Vagina (tissue), 2 donors: ENCODE measurements around the gene GPX7. TPM values are rescaled to one million over a fixed set of nuclear protein-coding genes. Genes with fewer than 3 reads are reported as not detected.

Source experiments
- DNase-seq, 2 donors: peaks; one replicate each; pipeline ENCODE4 v3.0.0-alpha.2; 2017; ENCODE audit errors: extremely low spot score in 2 of 2
- H3K27ac ChIP-seq: fragments of 200-600 bp; sonication (generic); one replicate; pipeline ENCODE4 v1.5.1; 2019
- H3K27me3 ChIP-seq: fragments of 200-600 bp; sonication (generic); one replicate; pipeline ENCODE4 v1.5.1; 2019
- H3K36me3 ChIP-seq, 2 donors: fragments of 200-600 bp; sonication (generic); one replicate each; pipeline ENCODE4 v1.5.1; 2017 to 2019
- H3K4me1 ChIP-seq: fragments of 200-600 bp; sonication (generic); one replicate; pipeline ENCODE4 v1.5.1; 2019
- H3K4me3 ChIP-seq, 2 donors: fragments of 200-600 bp; sonication (generic); 1 replicate in 1 of 2; 2 replicates in 1 of 2; pipeline ENCODE4 v1.5.1; 2016 to 2019
- H3K9me3 ChIP-seq: fragments of 200-600 bp; sonication (generic); one replicate; pipeline ENCODE4 v1.5.1; 2019
- POLR2A ChIP-seq, 2 donors: fragments of 450-650 bp; IDR thresholded peaks; one replicate each; pipeline ENCODE4 v1.6.1; 2017; ENCODE audit warnings: antibody characterized with exemption in 2 of 2, mild to moderate bottlenecking in 2 of 2, moderate library complexity in 2 of 2
- POLR2AphosphoS5 ChIP-seq, 2 donors: sonication (generic); formaldehyde crosslinking; IDR thresholded peaks; one replicate each; pipeline ENCODE4 v1.9.0; 2017; ENCODE audit warnings: antibody characterized with exemption in 2 of 2, mild to moderate bottlenecking in 2 of 2, low read depth in 1 of 2; ENCODE audit not compliant: insufficient read depth in 1 of 2
- intact Hi-C: fragments of 100-400 bp; cut with DNase I; formaldehyde crosslinking; loops from one replicate; pipeline ENCODE4 v1.15.1; 2023
- total RNA-seq: library from RNA; depleted of rRNA; stranded (reverse); fragments of >200 nt; gene quantifications from one replicate; pipeline ENCODE4 v1.2.3, GENCODE V29; 2016
- TF ChIP-seq, protein P1 (sequence below), 3 experiments: fragments of 450-650 bp in 2 of 3; fragments of 200-600 bp in 1 of 3; sonication (generic) in 1 of 3; IDR thresholded peaks; one replicate each; pipeline ENCODE4 v1.5.1; 2017 to 2019; ENCODE audit warnings: antibody characterized with exemption in 3 of 3, mild to moderate bottlenecking in 2 of 3, moderate library complexity in 2 of 3

GPX7 gene
- 9.8 TPM for total RNA-seq

DNA sequence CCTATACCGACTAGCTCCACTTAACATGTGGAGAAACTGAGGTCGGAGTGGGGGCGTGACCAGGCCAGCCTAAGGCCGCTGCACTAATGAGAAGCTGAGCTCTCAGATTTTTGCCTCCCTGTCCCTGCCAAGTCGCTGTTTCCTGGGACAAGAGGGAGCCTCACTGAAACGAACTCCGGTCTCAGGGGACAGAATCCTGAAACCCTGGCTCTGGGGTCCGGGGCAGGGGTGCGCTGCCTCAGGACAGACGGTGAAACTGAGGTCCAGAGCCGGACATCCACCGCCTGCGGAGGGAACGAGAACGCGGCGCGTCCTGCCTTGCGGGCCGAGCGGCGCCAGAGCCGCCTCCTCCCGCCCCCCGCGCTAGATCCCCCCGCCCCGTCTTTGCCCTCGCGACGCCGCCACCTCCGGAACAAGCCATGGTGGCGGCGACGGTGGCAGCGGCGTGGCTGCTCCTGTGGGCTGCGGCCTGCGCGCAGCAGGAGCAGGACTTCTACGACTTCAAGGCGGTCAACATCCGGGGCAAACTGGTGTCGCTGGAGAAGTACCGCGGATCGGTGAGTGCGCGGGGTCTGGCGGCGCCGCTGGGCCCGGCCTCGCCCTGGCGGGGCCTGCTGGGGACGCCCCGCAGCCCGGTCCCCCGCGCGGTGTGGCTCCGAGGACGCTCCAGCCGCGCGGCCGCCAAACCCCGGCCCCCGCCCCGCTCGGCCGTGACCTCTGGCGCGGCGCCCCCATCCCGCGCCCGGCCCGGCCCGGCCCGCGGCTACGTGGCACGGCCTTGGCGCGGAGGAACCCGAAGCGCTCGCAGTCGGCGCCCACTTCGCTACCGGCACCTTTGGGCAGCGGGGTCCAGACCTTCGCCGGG is at the start of gene GPX7:
Gene GPX7, plus strand, starts transcription at position 381 of the 865 bp plus-strand sequence. Its CDS starts 39 bp downstream, at position 420.
- TF ChIP-seq POLR2AphosphoS5 (IDR thresholded peaks at IDR 0.05; ENCODE audit: insufficient read depth in 1 of 2, low read depth in 1 of 2) = no peak
- TF ChIP-seq, protein P1, sequence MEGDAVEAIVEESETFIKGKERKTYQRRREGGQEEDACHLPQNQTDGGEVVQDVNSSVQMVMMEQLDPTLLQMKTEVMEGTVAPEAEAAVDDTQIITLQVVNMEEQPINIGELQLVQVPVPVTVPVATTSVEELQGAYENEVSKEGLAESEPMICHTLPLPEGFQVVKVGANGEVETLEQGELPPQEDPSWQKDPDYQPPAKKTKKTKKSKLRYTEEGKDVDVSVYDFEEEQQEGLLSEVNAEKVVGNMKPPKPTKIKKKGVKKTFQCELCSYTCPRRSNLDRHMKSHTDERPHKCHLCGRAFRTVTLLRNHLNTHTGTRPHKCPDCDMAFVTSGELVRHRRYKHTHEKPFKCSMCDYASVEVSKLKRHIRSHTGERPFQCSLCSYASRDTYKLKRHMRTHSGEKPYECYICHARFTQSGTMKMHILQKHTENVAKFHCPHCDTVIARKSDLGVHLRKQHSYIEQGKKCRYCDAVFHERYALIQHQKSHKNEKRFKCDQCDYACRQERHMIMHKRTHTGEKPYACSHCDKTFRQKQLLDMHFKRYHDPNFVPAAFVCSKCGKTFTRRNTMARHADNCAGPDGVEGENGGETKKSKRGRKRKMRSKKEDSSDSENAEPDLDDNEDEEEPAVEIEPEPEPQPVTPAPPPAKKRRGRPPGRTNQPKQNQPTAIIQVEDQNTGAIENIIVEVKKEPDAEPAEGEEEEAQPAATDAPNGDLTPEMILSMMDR (IDR thresholded peaks at IDR 0.05) = no peak
- TF ChIP-seq POLR2A (IDR thresholded peaks at IDR 0.05) = no peak
- Histone ChIP-seq H3K36me3 (peaks cover 0 to 4% of the 10 kb centered on the region in 2 donors), H3K4me3 (peak within 1 kb of the TSS; percentile 66 to 76), H3K9me3 (no peaks in the 10 kb centered on the region), H3K27me3 (no peaks in the 10 kb centered on the region), H3K27ac (peak within 1 kb of the TSS; percentile 93), H3K4me1 (peaks cover 32% of the 10 kb centered on the region)
- no peak for DNase-seq
- intact Hi-C loops = no loop called here

DNA sequence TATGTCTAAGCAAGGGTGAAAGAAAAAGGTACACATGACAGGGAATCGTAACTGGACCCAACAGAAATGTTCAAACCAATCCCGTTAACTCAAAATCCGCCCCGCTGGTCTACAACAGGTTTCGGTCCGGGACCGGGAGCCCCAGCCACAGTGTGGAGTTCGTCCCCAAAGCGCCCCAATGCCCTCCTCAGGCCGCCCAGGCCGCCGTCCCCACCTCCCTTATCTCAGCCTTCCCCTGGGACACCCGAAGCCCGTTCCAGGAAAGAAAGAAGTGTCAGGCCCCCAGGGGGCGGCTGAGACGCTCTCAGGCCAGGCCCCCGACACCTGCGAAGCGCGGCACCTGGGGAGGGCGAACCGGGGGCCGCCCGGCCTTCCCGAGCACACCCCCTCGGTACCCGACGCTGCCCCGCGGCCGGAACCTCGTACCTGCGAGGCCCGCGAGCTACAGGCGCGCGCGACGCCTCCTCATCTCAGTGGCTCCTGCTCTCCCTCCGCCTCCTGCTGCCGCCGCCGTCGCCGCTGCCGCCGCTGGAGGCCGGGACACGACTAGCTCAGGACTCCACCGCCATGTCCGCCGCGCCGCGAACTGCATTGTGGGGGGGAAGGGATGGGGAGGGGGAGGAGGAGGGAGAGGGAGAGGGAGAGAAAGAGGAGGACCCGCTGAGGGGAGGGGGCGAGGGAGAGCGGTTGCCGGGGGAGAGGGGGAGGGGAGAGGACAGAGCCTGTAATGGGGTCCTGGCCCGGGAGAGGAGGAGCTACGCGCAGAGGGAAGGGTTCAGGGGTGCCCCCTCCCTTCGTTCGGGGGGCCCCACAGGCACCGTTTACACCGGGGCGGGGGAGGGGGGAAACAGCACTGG is 49.4 kb upstream of the GPX7 start, which contains the start of gene TUT4:
Gene TUT4, minus strand, starts transcription at position 588 of the 857 bp plus-strand sequence. CDS start 26,812 bp downstream, outside the sequence.
- Histone ChIP-seq H3K9me3 (no peaks in the 10 kb centered on the region), H3K4me3 (peak within 1 kb of the TSS; percentile 75 to 86), H3K27ac (peak within 1 kb of the TSS; percentile 96), H3K36me3 (no peaks in the 10 kb centered on the region), H3K4me1 (peaks cover 43% of the 10 kb centered on the region), H3K27me3 (no peaks in the 10 kb centered on the region)
- DNase-seq = peak in 1 of 2 donors; percentile 89
- TF ChIP-seq POLR2AphosphoS5 (IDR thresholded peaks at IDR 0.05; ENCODE audit: insufficient read depth in 1 of 2, low read depth in 1 of 2) = peak in 1 of 2 donors; percentile 73
- peak in 1 of 2 donors; percentile 56 for TF ChIP-seq POLR2A (IDR thresholded peaks at IDR 0.05)
- TF ChIP-seq, protein P1 (IDR thresholded peaks at IDR 0.05) = no peak
- intact Hi-C loops = no loop called here

DNA sequence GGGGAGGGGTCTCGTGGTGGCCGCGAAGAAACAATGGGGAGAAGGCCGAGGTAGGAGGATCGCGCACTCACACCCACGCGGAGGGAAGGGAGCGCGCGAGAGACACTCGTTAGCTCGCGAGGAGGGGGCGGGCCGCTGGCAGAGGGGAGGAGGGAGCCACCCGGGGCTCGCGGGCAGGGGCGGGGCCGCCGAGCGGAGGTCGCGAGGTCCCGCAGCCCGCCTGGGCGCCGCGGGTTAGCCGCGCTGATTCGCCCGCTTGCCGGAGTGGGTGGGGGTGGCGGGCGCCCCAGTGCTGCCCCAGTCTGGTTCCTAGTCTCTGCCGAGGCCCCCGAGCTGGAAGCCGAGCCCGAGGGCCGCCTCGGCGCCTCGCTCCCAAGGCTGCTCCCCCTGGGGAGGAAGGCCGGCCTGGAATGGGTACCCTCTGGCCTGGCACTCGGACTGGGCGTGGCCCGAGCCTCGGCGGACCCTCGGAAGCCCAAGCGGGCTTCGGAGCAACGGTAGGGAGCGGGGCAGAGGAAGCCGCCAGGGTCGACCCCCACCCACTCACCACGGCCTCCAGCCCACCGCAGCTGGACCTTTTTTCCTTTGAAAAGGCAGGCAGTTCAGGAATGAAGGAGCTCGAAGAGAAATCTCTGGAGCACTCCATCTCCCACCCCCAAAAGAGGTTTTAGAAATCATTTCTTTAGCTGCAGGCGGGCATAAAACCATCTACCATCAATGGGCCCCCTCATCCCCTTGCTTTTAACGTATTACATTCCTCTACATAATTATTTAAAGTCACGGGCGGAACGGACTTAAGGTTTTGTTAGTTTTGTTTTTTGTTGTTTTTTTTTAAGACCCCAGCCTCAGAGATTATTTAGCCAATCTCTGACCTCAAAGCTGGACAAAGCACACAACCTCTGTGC is 48.6 kb upstream of the GPX7 start:
- H3K4me3 ChIP-seq = peak overlapping the region; percentile 75 to 86
- H3K27ac ChIP-seq = peak overlapping the region; percentile 96
- DNase-seq = no peak
- no peaks in the 10 kb centered on the region for H3K36me3 ChIP-seq
- no peaks in the 10 kb centered on the region for H3K9me3 ChIP-seq
- intact Hi-C loops = no loop called here
- TF ChIP-seq POLR2A (IDR thresholded peaks at IDR 0.05) (no peak), POLR2AphosphoS5 (IDR thresholded peaks at IDR 0.05; ENCODE audit: insufficient read depth in 1 of 2, low read depth in 1 of 2) (peak in 1 of 2 donors; percentile 67)
- TF ChIP-seq, protein P1 (IDR thresholded peaks at IDR 0.05) = no peak
- peaks cover 43% of the 10 kb centered on the region for H3K4me1 ChIP-seq
- H3K27me3 ChIP-seq = no peaks in the 10 kb centered on the region

DNA sequence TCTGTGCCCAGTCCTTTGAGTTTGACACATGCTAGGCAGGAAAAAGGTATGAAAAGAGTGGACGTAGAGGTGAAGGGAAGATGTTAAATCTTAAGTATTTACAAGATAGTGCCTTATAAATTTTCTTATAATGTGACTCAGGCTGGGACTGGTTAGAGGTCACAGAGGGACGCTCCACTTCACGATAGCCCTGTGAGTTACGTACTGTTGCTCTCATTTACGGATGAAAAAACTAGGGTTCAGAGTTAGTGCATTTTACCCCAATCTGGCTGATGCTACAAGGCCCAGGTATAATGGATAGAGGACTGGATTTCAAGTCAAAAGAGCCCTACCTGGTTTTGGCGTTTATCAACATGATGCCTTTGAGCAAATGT is 47.9 kb upstream of the GPX7 start:
- peak overlapping the region; percentile 75 to 86 for H3K4me3 ChIP-seq
- H3K27me3 ChIP-seq = no peaks in the 10 kb centered on the region
- TF ChIP-seq, protein P1 (IDR thresholded peaks at IDR 0.05) = no peak
- H3K4me1 ChIP-seq = peaks cover 41% of the 10 kb centered on the region
- H3K9me3 ChIP-seq = no peaks in the 10 kb centered on the region
- DNase-seq = no peak
- intact Hi-C loops = no loop called here
- H3K27ac ChIP-seq = peak overlapping the region; percentile 96
- H3K36me3 ChIP-seq = no peaks in the 10 kb centered on the region
